Trophoblast cell (in vitro differentiated cells and primary cell): ENCODE results near the gene INO80.

Experiments
- DNase-seq, 2 donors: peaks; one replicate each; pipeline ENCODE4 v3.0.0-alpha.2; 2016
- H2AFZ ChIP-seq: 2 replicates; pipeline ENCODE4 v1.6.1; 2013; ENCODE audit warnings: low read length, moderate library complexity, mild to moderate bottlenecking; ENCODE audit not compliant: insufficient read depth, poor library complexity
- H2AK5ac ChIP-seq: 2 replicates; pipeline ENCODE4 v1.6.1; 2013; ENCODE audit warnings: mild to moderate bottlenecking, low read length
- H2BK120ac ChIP-seq: 2 replicates; pipeline ENCODE4 v1.6.1; 2013; ENCODE audit warnings: low read length, mild to moderate bottlenecking, moderate library complexity; ENCODE audit not compliant: insufficient read depth, poor library complexity
- H2BK12ac ChIP-seq: 2 replicates; pipeline ENCODE4 v1.6.1; 2013; ENCODE audit warnings: mild to moderate bottlenecking, low read length, moderate library complexity
- H2BK5ac ChIP-seq: 2 replicates; pipeline ENCODE4 v1.6.1; 2013; ENCODE audit warnings: low read length, low read depth, moderate library complexity, mild to moderate bottlenecking; ENCODE audit not compliant: poor library complexity
- H3K14ac ChIP-seq: 2 replicates; pipeline ENCODE4 v1.6.1; 2013; ENCODE audit warnings: mild to moderate bottlenecking, low read length
- H3K18ac ChIP-seq: 2 replicates; pipeline ENCODE4 v1.6.1; 2013; ENCODE audit warnings: mild to moderate bottlenecking, low read length
- H3K23ac ChIP-seq: 2 replicates; pipeline ENCODE4 v1.6.1; 2013; ENCODE audit warnings: low read length
- H3K27ac ChIP-seq: 2 replicates; pipeline ENCODE4 v1.5.1; 2013; ENCODE audit warnings: low read depth, mild to moderate bottlenecking, inconsistent platforms, low read length, moderate library complexity
- H3K27me3 ChIP-seq: 2 replicates; pipeline ENCODE4 v1.6.1; 2013; ENCODE audit warnings: inconsistent platforms, mild to moderate bottlenecking, low read length, moderate library complexity; ENCODE audit not compliant: insufficient read depth
- H3K36me3 ChIP-seq, 2 experiments: 1 replicate in 1 of 2; 2 replicates in 1 of 2; pipeline ENCODE4 v1.6.1; 2013; ENCODE audit warnings: low read length in 2 of 2, mild to moderate bottlenecking in 2 of 2, moderate library complexity in 1 of 2; ENCODE audit not compliant: insufficient read depth in 2 of 2, control insufficient read depth in 1 of 2
- H3K4ac ChIP-seq: 2 replicates; pipeline ENCODE4 v1.6.1; 2013; ENCODE audit warnings: low read depth, mild to moderate bottlenecking, low read length, moderate library complexity
- H3K4me1 ChIP-seq, 2 experiments: 1 replicate in 1 of 2; 2 replicates in 1 of 2; pipeline ENCODE4 v1.6.1; 2013; ENCODE audit warnings: low read length in 2 of 2, mild to moderate bottlenecking in 2 of 2, moderate library complexity in 1 of 2; ENCODE audit not compliant: insufficient read depth in 2 of 2, control insufficient read depth in 1 of 2
- H3K4me2 ChIP-seq: 2 replicates; pipeline ENCODE4 v1.6.1; 2013; ENCODE audit warnings: inconsistent platforms, mild to moderate bottlenecking, low read length, moderate library complexity
- H3K4me3 ChIP-seq: 2 replicates; pipeline ENCODE4 v1.5.1; 2013; ENCODE audit warnings: mild to moderate bottlenecking, low read depth, low read length, inconsistent platforms
- H3K79me1 ChIP-seq: one replicate; pipeline ENCODE4 v1.6.1; 2013; ENCODE audit warnings: low read length
- H3K79me2 ChIP-seq: 2 replicates; pipeline ENCODE4 v1.6.1; 2013; ENCODE audit warnings: low read length, mild to moderate bottlenecking; ENCODE audit not compliant: control insufficient read depth, insufficient read depth, poor library complexity
- H3K9ac ChIP-seq: 2 replicates; pipeline ENCODE4 v1.6.1; 2013; ENCODE audit warnings: mild to moderate bottlenecking, low read length
- H3K9me3 ChIP-seq: 2 replicates; pipeline ENCODE4 v1.6.1; 2013; ENCODE audit warnings: low read depth, mild to moderate bottlenecking, control low read depth, inconsistent platforms, low read length; ENCODE audit not compliant: insufficient read depth
- H4K12ac ChIP-seq: 2 replicates; pipeline ENCODE4 v1.6.1; 2013; ENCODE audit warnings: low read depth, mild to moderate bottlenecking, low read length, moderate library complexity
- H4K8ac ChIP-seq: 2 replicates; pipeline ENCODE4 v1.6.1; 2013; ENCODE audit warnings: low read depth, mild to moderate bottlenecking, low read length, moderate library complexity
- H4K91ac ChIP-seq: one replicate; pipeline ENCODE4 v1.6.1; 2013; ENCODE audit warnings: low read depth, mild to moderate bottlenecking, low read length, moderate library complexity
- WGBS: extraction: QIAGEN DNeasy Blood & Tissue Kit; methylation state at CpG from one replicate; pipeline ENCODE4 v1.1.7; 2013; ENCODE audit warnings: missing lambda C conversion rate; ENCODE audit not compliant: insufficient read length, insufficient coverage; ENCODE audit errors: extremely low coverage; 5-methylcytosine and 5-hydroxymethylcytosine counted together

Gene INO80

DNA sequence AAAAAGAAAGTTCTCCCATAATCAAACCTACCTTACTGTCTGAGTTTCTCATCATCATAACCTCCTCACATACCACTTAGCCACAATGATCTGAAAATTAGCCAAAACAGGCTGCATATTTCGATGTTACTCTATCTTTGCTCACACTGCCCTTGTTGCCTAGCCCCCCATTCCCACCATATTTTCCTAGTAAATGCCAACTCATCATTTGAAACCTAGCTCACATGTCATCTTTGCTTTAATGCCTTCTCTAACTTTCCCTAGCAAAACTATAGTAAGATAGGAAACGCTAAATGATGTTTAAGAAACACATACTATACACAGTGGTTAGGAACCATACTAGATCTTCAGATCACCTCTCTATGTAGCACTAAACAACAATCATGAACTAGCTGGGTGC, 64.9 kb downstream of the INO80 start:
- H3K79me2 ChIP-seq: no peaks in the 10 kb centered on the region
- H3K36me3 ChIP-seq: peaks cover 26 to 40% of the 10 kb centered on the region in 2 experiments
- H2BK12ac ChIP-seq: no peak overlapping the region
- no peak overlapping the region for H3K23ac ChIP-seq
- no peak overlapping the region for H3K4me3 ChIP-seq
- no peak overlapping the region for H3K27ac ChIP-seq
- no peak overlapping the region for H2BK120ac ChIP-seq
- no peak for DNase-seq
- no peaks in the 10 kb centered on the region for H3K27me3 ChIP-seq
- H4K8ac ChIP-seq: no peak overlapping the region
- H2AK5ac ChIP-seq: no peak overlapping the region
- no peak overlapping the region for H2AFZ ChIP-seq
- no peak overlapping the region for H3K14ac ChIP-seq
- no peak overlapping the region for H3K9ac ChIP-seq
- no peak overlapping the region for H3K4ac ChIP-seq
- WGBS: no CpG with 5 or more reads among the region's 2 CpGs
- H3K4me1 ChIP-seq: no peaks in the 10 kb centered on the region
- no peak overlapping the region for H3K18ac ChIP-seq
- no peak overlapping the region for H3K4me2 ChIP-seq
- no peaks in the 10 kb centered on the region for H3K9me3 ChIP-seq
- H3K79me1 ChIP-seq: no peaks in the 10 kb centered on the region
- no peak overlapping the region for H4K12ac ChIP-seq
- no peak overlapping the region for H2BK5ac ChIP-seq
- no peak overlapping the region for H4K91ac ChIP-seq

DNA sequence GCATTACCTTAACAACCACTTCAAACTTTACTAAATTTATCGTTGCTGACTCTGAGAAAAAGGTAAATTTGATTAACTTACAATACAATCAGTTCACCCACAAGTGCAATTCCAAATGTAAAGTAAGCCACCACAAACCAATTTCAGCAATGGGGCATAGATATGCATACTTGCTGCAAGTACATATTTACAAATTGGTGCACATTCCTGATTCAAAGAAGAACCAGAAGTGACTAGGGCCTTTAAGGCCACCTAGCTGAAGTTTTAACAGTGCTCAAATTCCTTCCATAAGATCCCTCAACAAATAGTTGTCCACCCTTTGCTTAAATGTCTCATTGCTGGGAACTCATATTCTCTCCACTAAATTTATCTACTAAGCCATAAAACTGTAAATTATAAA, 67.2 kb downstream of the INO80 start:
- no peak overlapping the region for H3K18ac ChIP-seq
- DNase-seq: no peak
- no peak overlapping the region for H3K27ac ChIP-seq
- no peak overlapping the region for H4K12ac ChIP-seq
- no peaks in the 10 kb centered on the region for H3K9me3 ChIP-seq
- H3K14ac ChIP-seq: no peak overlapping the region
- no peak overlapping the region for H2BK5ac ChIP-seq
- H2BK120ac ChIP-seq: no peak overlapping the region
- no peak overlapping the region for H3K23ac ChIP-seq
- no peak overlapping the region for H4K91ac ChIP-seq
- no peak overlapping the region for H4K8ac ChIP-seq
- no CpG with 5 or more reads among the region's 1 CpG for WGBS
- no peak overlapping the region for H2BK12ac ChIP-seq
- H3K4me3 ChIP-seq: no peak overlapping the region
- H2AK5ac ChIP-seq: no peak overlapping the region
- peaks cover 29 to 40% of the 10 kb centered on the region in 2 experiments for H3K36me3 ChIP-seq
- H3K4ac ChIP-seq: no peak overlapping the region
- H3K79me2 ChIP-seq: no peaks in the 10 kb centered on the region
- H3K9ac ChIP-seq: no peak overlapping the region
- no peaks in the 10 kb centered on the region for H3K79me1 ChIP-seq
- H2AFZ ChIP-seq: no peak overlapping the region
- no peak overlapping the region for H3K4me2 ChIP-seq
- no peaks in the 10 kb centered on the region for H3K4me1 ChIP-seq
- no peaks in the 10 kb centered on the region for H3K27me3 ChIP-seq

DNA sequence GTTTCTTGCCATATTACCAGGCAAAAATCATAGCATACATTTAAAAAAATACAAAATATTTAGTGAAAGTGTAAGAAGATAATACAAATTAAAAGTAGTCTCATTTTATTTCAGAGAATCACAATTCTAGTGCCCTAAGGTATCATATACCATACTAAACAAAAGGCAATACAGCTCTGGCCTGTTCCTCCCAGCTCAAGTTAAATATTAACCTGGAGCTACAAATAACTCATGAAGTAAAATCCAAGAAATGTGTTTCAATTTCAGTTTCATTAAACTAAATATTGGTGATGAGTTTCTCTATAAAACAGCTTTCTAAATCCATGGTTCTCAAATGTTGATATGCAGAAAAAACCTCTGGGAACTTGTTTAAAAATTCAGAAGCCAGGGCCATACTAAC, 67.7 kb downstream of the INO80 start:
- H3K4me2 ChIP-seq: no peak overlapping the region
- H2BK120ac ChIP-seq: no peak overlapping the region
- H3K4me1 ChIP-seq: no peaks in the 10 kb centered on the region
- H3K27me3 ChIP-seq: no peaks in the 10 kb centered on the region
- no peaks in the 10 kb centered on the region for H3K9me3 ChIP-seq
- no peak overlapping the region for H3K4ac ChIP-seq
- H3K9ac ChIP-seq: no peak overlapping the region
- H3K23ac ChIP-seq: no peak overlapping the region
- H3K79me2 ChIP-seq: no peaks in the 10 kb centered on the region
- H3K4me3 ChIP-seq: no peak overlapping the region
- H3K14ac ChIP-seq: no peak overlapping the region
- H2BK12ac ChIP-seq: no peak overlapping the region
- H2AK5ac ChIP-seq: no peak overlapping the region
- no peaks in the 10 kb centered on the region for H3K79me1 ChIP-seq
- H4K91ac ChIP-seq: no peak overlapping the region
- no peak overlapping the region for H2BK5ac ChIP-seq
- DNase-seq: no peak
- no peak overlapping the region for H4K12ac ChIP-seq
- no peak overlapping the region for H3K18ac ChIP-seq
- peaks cover 29 to 40% of the 10 kb centered on the region in 2 experiments for H3K36me3 ChIP-seq
- no peak overlapping the region for H4K8ac ChIP-seq
- H2AFZ ChIP-seq: no peak overlapping the region
- H3K27ac ChIP-seq: no peak overlapping the region

DNA sequence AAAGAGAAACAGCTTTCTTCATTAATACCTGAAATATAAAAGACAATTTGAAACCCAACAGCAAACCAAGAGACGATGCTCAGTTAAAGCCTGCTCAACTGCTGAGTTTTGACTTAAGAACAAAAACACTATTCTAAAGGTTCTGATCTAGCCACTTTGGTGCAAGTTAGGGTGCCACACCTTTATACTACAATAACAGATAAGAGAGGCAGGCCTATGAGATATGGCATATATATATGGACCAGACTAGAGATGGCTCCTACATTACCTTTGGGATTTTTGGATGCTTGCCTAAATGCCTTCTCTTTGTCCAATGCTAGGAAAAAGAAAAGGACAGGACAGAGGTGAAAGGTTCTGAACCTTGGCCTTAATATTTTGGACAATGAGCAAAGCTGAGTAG, 68.6 kb downstream of the INO80 start:
- Histone ChIP-seq H2BK120ac (no peak overlapping the region), H3K4me2 (no peak overlapping the region), H3K14ac (no peak overlapping the region), H3K9me3 (no peaks in the 10 kb centered on the region), H4K8ac (no peak overlapping the region), H2AFZ (no peak overlapping the region), H2BK12ac (no peak overlapping the region), H3K9ac (no peak overlapping the region), H3K4me1 (no peaks in the 10 kb centered on the region), H3K36me3 (peaks cover 29 to 37% of the 10 kb centered on the region in 2 experiments), H3K27me3 (no peaks in the 10 kb centered on the region), H3K18ac (no peak overlapping the region), H3K79me2 (no peaks in the 10 kb centered on the region), H3K79me1 (no peaks in the 10 kb centered on the region), H4K91ac (no peak overlapping the region), H2BK5ac (no peak overlapping the region), H3K4me3 (no peak overlapping the region), H3K27ac (no peak overlapping the region), H4K12ac (no peak overlapping the region), H2AK5ac (no peak overlapping the region), H3K4ac (no peak overlapping the region), H3K23ac (no peak overlapping the region)
- no peak for DNase-seq
- WGBS: no CpG with 5 or more reads among the region's 1 CpG
